Spleen (tissue), 7 donors: Measurements from ENCODE around the gene SPINT3.
"Not testable (repeated sequence)": the region's sequence is repeated elsewhere in the genome, so short reads cannot be mapped to it uniquely, and the experiment has no call there.

Source experiments
- CTCF ChIP-seq, 11 experiments: fragments of 200-600 bp in 7 of 11; fragments of 450-650 bp in 4 of 11; sonication (generic) in 4 of 11; IDR thresholded peaks in 8 of 11; conservative IDR thresholded peaks in 3 of 11; 1 replicate in 7 of 11; 2 replicates in 4 of 11; pipeline versions ENCODE4 v1.4.0 to v1.8.0; 2016 to 2021; ENCODE audit warnings: antibody characterized with exemption in 11 of 11, inconsistent platforms in 4 of 11, mild to moderate bottlenecking in 1 of 11
- POLR2AphosphoS5 ChIP-seq, 3 donors: sonication (generic); formaldehyde crosslinking; IDR thresholded peaks; one replicate each; pipeline ENCODE4 v1.5.1; 2017; ENCODE audit warnings: antibody characterized with exemption in 3 of 3
- donor health status: DM: no; HTN: no; CAD: no; lungs with moderate emphysema.
- donor health status: DM: no; HTN: no; CAD: no.
- donor health status: DM: no; HTN: no; CAD: no.

- TF ChIP-seq POLR2AphosphoS5 (IDR thresholded peaks at IDR 0.05); CTCF (IDR thresholded peaks at IDR 0.05 in 8 of 11, conservative IDR thresholded peaks at IDR 0.05 in 3 of 11): not testable (repeated sequence)
Measured at GRCh38 chr20:45472286-45472685, 43.1 kb downstream of the SPINT3 start.
